ENCODE results near the gene ZRANB1. TPM values are rescaled to one million over a fixed set of nuclear protein-coding genes. Genes with fewer than 3 reads are reported as not detected.

Gene ZRANB1
- total and polyA plus RNA-seq, 2 experiments from 2014 or later = 6.6 to 21.9 TPM

DNA sequence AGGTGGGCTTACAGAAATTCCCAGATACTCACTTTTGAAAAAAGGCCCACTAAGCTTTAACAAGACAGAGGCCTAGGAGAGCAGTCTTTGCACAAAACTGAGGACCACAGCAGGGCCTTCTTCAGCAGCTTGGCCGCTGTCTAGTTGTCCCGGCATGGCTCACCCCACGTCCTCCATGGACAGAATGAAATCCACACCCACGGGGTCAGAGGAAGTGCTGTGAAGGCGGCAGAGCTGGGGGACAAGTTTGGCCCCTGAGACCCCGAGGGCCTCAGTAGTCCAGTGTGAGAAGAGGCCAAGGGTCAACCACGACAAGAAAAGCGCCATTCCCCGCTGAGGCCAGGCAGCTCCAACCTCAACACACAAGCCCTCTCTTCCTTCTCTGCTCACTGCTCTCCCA, 78.9 kb downstream of the ZRANB1 start:
- Histone ChIP-seq H3K4me3 (no peak overlapping the region), H3K79me2 (ENCODE audit: insufficient read depth) (peaks cover 100% of the 10 kb centered on the region), H3F3A (ENCODE audit: insufficient read depth) (no peaks in the 10 kb centered on the region), H3K4me1 (ENCODE audit: insufficient read depth) (peaks cover 5% of the 10 kb centered on the region; the same call in 1 of the 2 replicates), H3K9ac (no peak overlapping the region), H3K27ac (no peak overlapping the region), H3K27me3 (replicated peaks; ENCODE audit: insufficient read depth) (no peaks in the 10 kb centered on the region), H3K4me2 (ENCODE audit: unreplicated experiment) (no peak overlapping the region), H3K36me3 (ENCODE audit: low read depth) (0 out of 2 replicates have a peak, but pooled peaks cover 4% of the 10 kb centered on the region), H3K9me3 (ENCODE audit: low read depth) (no peaks in the 10 kb centered on the region), H4K20me1 (ENCODE audit: insufficient read depth) (peaks cover 10% of the 10 kb centered on the region; the same call in 1 of the 2 replicates), H2AFZ (no peak overlapping the region), H3K9me2 (ENCODE audit: insufficient read depth) (no peaks in the 10 kb centered on the region)
- no peak for DNase-seq
- 90 to 91% methylated on average over 9 of the region's 9 CpGs for WGBS, 2 experiments (ENCODE audit: low coverage in 1 of 2, low lambda C conversion rate in 2 of 2, missing lambda C conversion rate in 2 of 2)
- in situ Hi-C loops (cut with MboI) = no loop called here
- TF ChIP-seq EZH2phosphoT487 (IDR thresholded peaks at IDR 0.05; ENCODE audit: insufficient read depth, low read depth) (no peak), EZH2 (IDR thresholded peaks at IDR 0.05; ENCODE audit: insufficient read depth, poor library complexity, severe bottlenecking) (no peak)

GRCh38 chr10:125021686-125022344, 79.9 kb downstream of the ZRANB1 start:
- H3K4me1 ChIP-seq (ENCODE audit: insufficient read depth) = peaks cover 5% of the 10 kb centered on the region; the same call in 1 of the 2 replicates
- no peak for DNase-seq
- H3K9me2 ChIP-seq (ENCODE audit: insufficient read depth) = no peaks in the 10 kb centered on the region
- no peak for TF ChIP-seq EZH2 (IDR thresholded peaks at IDR 0.05; ENCODE audit: insufficient read depth, poor library complexity, severe bottlenecking)
- TF ChIP-seq EZH2phosphoT487 (IDR thresholded peaks at IDR 0.05; ENCODE audit: insufficient read depth, low read depth) = no peak
- H3K4me2 ChIP-seq (ENCODE audit: unreplicated experiment) = no peak overlapping the region
- no peak overlapping the region for H2AFZ ChIP-seq
- peaks cover 91% of the 10 kb centered on the region for H3K79me2 ChIP-seq (ENCODE audit: insufficient read depth)
- no peak overlapping the region for H3K9ac ChIP-seq
- 0 out of 2 replicates have a peak, but pooled peaks cover 1% of the 10 kb centered on the region for H3K36me3 ChIP-seq (ENCODE audit: low read depth)
- no peaks in the 10 kb centered on the region for H3K9me3 ChIP-seq (ENCODE audit: low read depth)
- no peak overlapping the region for H3K27ac ChIP-seq
- in situ Hi-C loops (cut with MboI) = no loop called here
- H3K27me3 ChIP-seq (replicated peaks; ENCODE audit: insufficient read depth) = no peaks in the 10 kb centered on the region
- no peak overlapping the region for H3K4me3 ChIP-seq
- H3F3A ChIP-seq (ENCODE audit: insufficient read depth) = no peaks in the 10 kb centered on the region
- WGBS, 2 experiments (ENCODE audit: low coverage in 1 of 2, low lambda C conversion rate in 2 of 2, missing lambda C conversion rate in 2 of 2) = 82 to 87% methylated on average over 17 of the region's 17 CpGs
- H4K20me1 ChIP-seq (ENCODE audit: insufficient read depth) = peaks cover 10% of the 10 kb centered on the region; the same call in 1 of the 2 replicates

DNA sequence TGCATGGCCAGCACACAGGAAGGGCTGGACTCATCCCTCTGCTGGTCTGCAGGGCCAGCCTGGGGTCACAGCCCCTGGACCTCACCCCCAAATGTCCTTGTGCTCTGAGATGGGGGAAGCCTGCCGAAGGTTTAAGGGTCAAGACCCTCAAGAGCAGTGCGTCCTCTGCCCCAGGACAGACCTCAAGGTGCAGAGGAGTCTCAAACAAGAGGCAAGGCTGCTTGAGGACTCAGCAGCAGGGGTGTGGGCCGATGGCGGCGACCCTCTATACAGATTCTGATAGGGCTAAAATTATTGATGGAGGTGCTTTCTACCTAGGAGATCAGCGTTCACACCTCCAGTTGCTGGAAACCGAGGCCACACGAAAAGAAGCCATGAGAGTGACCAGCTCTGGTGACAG, 80.7 kb downstream of the ZRANB1 start:
- H3K4me1 ChIP-seq (ENCODE audit: insufficient read depth) = peaks cover 5% of the 10 kb centered on the region; the same call in 1 of the 2 replicates
- no peak overlapping the region for H3K4me2 ChIP-seq (ENCODE audit: unreplicated experiment)
- H3F3A ChIP-seq (ENCODE audit: insufficient read depth) = 0 out of 2 replicates have a peak, but pooled peaks cover under 1% of the 10 kb centered on the region
- no peaks in the 10 kb centered on the region for H3K9me3 ChIP-seq (ENCODE audit: low read depth)
- no peaks in the 10 kb centered on the region for H3K9me2 ChIP-seq (ENCODE audit: insufficient read depth)
- in situ Hi-C loops (cut with MboI) = no loop called here
- H3K79me2 ChIP-seq (ENCODE audit: insufficient read depth) = peaks cover 91% of the 10 kb centered on the region
- TF ChIP-seq EZH2 (IDR thresholded peaks at IDR 0.05; ENCODE audit: insufficient read depth, poor library complexity, severe bottlenecking) (no peak), EZH2phosphoT487 (IDR thresholded peaks at IDR 0.05; ENCODE audit: insufficient read depth, low read depth) (no peak)
- no peak overlapping the region for H3K27ac ChIP-seq
- DNase-seq = no peak
- no peak overlapping the region for H3K4me3 ChIP-seq
- no peaks in the 10 kb centered on the region for H3K27me3 ChIP-seq (replicated peaks; ENCODE audit: insufficient read depth)
- H4K20me1 ChIP-seq (ENCODE audit: insufficient read depth) = peaks cover 10% of the 10 kb centered on the region; the same call in 1 of the 2 replicates
- 96% methylated on average over 8 of the region's 8 CpGs for WGBS, 2 experiments (ENCODE audit: low coverage in 1 of 2, low lambda C conversion rate in 2 of 2, missing lambda C conversion rate in 2 of 2)
- H3K36me3 ChIP-seq (ENCODE audit: low read depth) = no peaks in the 10 kb centered on the region
- no peak overlapping the region for H2AFZ ChIP-seq
- H3K9ac ChIP-seq = no peak overlapping the region

- Histone ChIP-seq H4K20me1 (ENCODE audit: insufficient read depth) (peaks cover 13% of the 10 kb centered on the region; the same call in 1 of the 2 replicates), H2AFZ (no peak overlapping the region)
- WGBS, 2 experiments (ENCODE audit: low coverage in 1 of 2, low lambda C conversion rate in 2 of 2, missing lambda C conversion rate in 2 of 2) = 75 to 80% methylated on average over 21 of the region's 21 CpGs
These were observed 81.3 kb downstream of the ZRANB1 start for GRCh38 chr10:125023255-125023654.

More at GRCh38 chr10:125023255-125023654, 81.3 kb downstream of the ZRANB1 start:
- Histone ChIP-seq H3K9me3 (ENCODE audit: low read depth) (no peaks in the 10 kb centered on the region), H3K79me2 (ENCODE audit: insufficient read depth) (peaks cover 91% of the 10 kb centered on the region), H3K27me3 (replicated peaks; ENCODE audit: insufficient read depth) (no peaks in the 10 kb centered on the region), H3F3A (ENCODE audit: insufficient read depth) (peaks cover 6% of the 10 kb centered on the region; the same call in 1 of the 2 replicates), H3K4me2 (ENCODE audit: unreplicated experiment) (no peak overlapping the region), H3K36me3 (ENCODE audit: low read depth) (no peaks in the 10 kb centered on the region), H3K4me3 (no peak overlapping the region), H3K9me2 (ENCODE audit: insufficient read depth) (no peaks in the 10 kb centered on the region), H3K4me1 (ENCODE audit: insufficient read depth) (peaks cover 8% of the 10 kb centered on the region), H3K27ac (no peak overlapping the region), H3K9ac (no peak overlapping the region)
- TF ChIP-seq EZH2 (IDR thresholded peaks at IDR 0.05; ENCODE audit: insufficient read depth, poor library complexity, severe bottlenecking) (no peak), EZH2phosphoT487 (IDR thresholded peaks at IDR 0.05; ENCODE audit: insufficient read depth, low read depth) (no peak)
- in situ Hi-C loops (cut with MboI) = no loop called here
- DNase-seq = no peak

Measured in GM23248 (cell line).